H1 (cell line): ENCODE measurements around the gene UBQLN3. TPM values are rescaled to one million over a fixed set of nuclear protein-coding genes. Genes with fewer than 3 reads are reported as not detected.

Experiments used
- CTCF ChIA-PET: fragments of 300-600 bp; sonication (Branson Sonifier 250); formaldehyde crosslinking; loops from one replicate; lab custom pipeline; 2021; ENCODE audit not compliant: partially characterized antibody; lab: Charles Lee
- POLR2A ChIA-PET: fragments of 300-600 bp; sonication (Branson Sonifier 250); formaldehyde crosslinking; loops from one replicate; lab custom pipeline; 2021; ENCODE audit warnings: inconsistent platforms; ENCODE audit not compliant: partially characterized antibody; lab: Charles Lee
- DNase-seq, 2 experiments: peaks; one replicate each; pipeline versions ENCODE4 v3.0.0 to v3.0.0-alpha.2; 2010 to 2022; ENCODE audit warnings: low spot score in 2 of 2, low read depth in 1 of 2, mixed read lengths in 1 of 2
- FAIRE-seq: peaks from 2 replicates; lab custom pipeline; 2011; peaks lifted over from hg19 to GRCh38; lab: Jason Lieb, UNC
- H2AFZ ChIP-seq: 2 replicates; pipeline ENCODE4 v1.8.1; 2012; ENCODE audit warnings: low read length, inconsistent platforms
- H2AK5ac ChIP-seq: 2 replicates; pipeline ENCODE4 v1.6.1; 2013; ENCODE audit warnings: low read depth, low read length
- H2BK120ac ChIP-seq: replicated peaks from 2 replicates; pipeline ENCODE3; 2013; ENCODE audit warnings: low read depth, low read length, inconsistent platforms
- H2BK12ac ChIP-seq: 2 replicates; pipeline ENCODE4 v1.6.1; 2013; ENCODE audit warnings: low read depth, low read length
- H2BK15ac ChIP-seq: 2 replicates; pipeline ENCODE4 v1.6.1; 2013; ENCODE audit warnings: low read length
- H2BK20ac ChIP-seq: 2 replicates; pipeline ENCODE4 v1.6.1; 2013; ENCODE audit warnings: low read length
- H2BK5ac ChIP-seq: 2 replicates; pipeline ENCODE4 v1.6.1; 2013; ENCODE audit warnings: low read depth, low read length
- H3K14ac ChIP-seq: 2 replicates; pipeline ENCODE4 v1.6.1; 2013; ENCODE audit warnings: inconsistent platforms; ENCODE audit not compliant: insufficient read length
- H3K18ac ChIP-seq: 2 replicates; pipeline ENCODE4 v1.6.1; 2013; ENCODE audit warnings: low read length; ENCODE audit errors: extremely low read depth
- H3K23ac ChIP-seq: 2 replicates; pipeline ENCODE4 v1.6.1; 2013; ENCODE audit warnings: inconsistent platforms; ENCODE audit not compliant: insufficient read length
- H3K23me2 ChIP-seq: 2 replicates; pipeline ENCODE4 v1.6.1; 2013; ENCODE audit warnings: low read depth, low read length
- H3K27ac ChIP-seq: 2 replicates; pipeline ENCODE4 v1.6.1; 2011; ENCODE audit warnings: low read depth, low read length, inconsistent platforms
- H3K27me3 ChIP-seq, 4 experiments: replicated peaks in 1 of 4; 1 replicate in 1 of 4; 2 replicates in 3 of 4; pipeline versions ENCODE4 v1.6.1 to v1.8.1; 2011 to 2013; ENCODE audit warnings: low read length in 3 of 4, mild to moderate bottlenecking in 3 of 4, inconsistent platforms in 2 of 4, mixed read lengths in 2 of 4, moderate library complexity in 1 of 4; ENCODE audit not compliant: control insufficient read depth in 3 of 4, insufficient read depth in 3 of 4; ENCODE audit errors: extremely low read depth in 1 of 4
- H3K36me3 ChIP-seq, 4 experiments: 2 replicates each; pipeline versions ENCODE4 v1.6.1 to v1.8.1; 2011 to 2013; ENCODE audit warnings: mild to moderate bottlenecking in 4 of 4, low read length in 3 of 4, moderate library complexity in 2 of 4, control low read depth in 1 of 4, inconsistent platforms in 1 of 4; ENCODE audit not compliant: insufficient read depth in 4 of 4, control insufficient read depth in 2 of 4
- H3K4ac ChIP-seq: replicated peaks from 2 replicates; pipeline ENCODE3; 2013; ENCODE audit warnings: low read length, low read depth, mixed read lengths, inconsistent platforms; ENCODE audit not compliant: insufficient read length
- H3K4me1 ChIP-seq, 4 experiments: replicated peaks in 1 of 4; 1 replicate in 1 of 4; 2 replicates in 3 of 4; pipeline versions ENCODE4 v1.6.1 to v1.8.1; 2011 to 2013; ENCODE audit warnings: low read length in 3 of 4, inconsistent platforms in 2 of 4, mixed read lengths in 1 of 4; ENCODE audit not compliant: insufficient read depth in 4 of 4, control insufficient read depth in 3 of 4
- H3K4me2 ChIP-seq, 2 experiments: 2 replicates each; pipeline versions ENCODE4 v1.6.1 to v1.8.1; 2011 to 2013; ENCODE audit warnings: low read depth in 2 of 2, low read length in 2 of 2, control low read depth in 1 of 2, inconsistent platforms in 1 of 2, mild to moderate bottlenecking in 1 of 2; ENCODE audit not compliant: insufficient read depth in 1 of 2
- H3K4me3 ChIP-seq, 4 experiments: fragments of 200-600, 300-600 bp in 1 of 4; sonication (generic), shearing (Covaris generic), sonication (Bioruptor Twin) in 1 of 4; 2 replicates each; pipeline versions ENCODE4 v1.5.1 to v1.8.1; 2011 to 2016; ENCODE audit warnings: low read length in 4 of 4, low read depth in 3 of 4, control low read depth in 2 of 4, inconsistent platforms in 2 of 4, mild to moderate bottlenecking in 2 of 4, mixed read lengths in 1 of 4, moderate library complexity in 1 of 4; ENCODE audit not compliant: insufficient read depth in 2 of 4; ENCODE audit errors: extremely low read depth in 1 of 4
- H3K56ac ChIP-seq: replicated peaks from 2 replicates; pipeline ENCODE3; 2013; ENCODE audit warnings: low read depth, mild to moderate bottlenecking, mixed read lengths, low read length, inconsistent platforms; ENCODE audit not compliant: insufficient read length
- H3K79me1 ChIP-seq: 2 replicates; pipeline ENCODE4 v1.6.1; 2013; ENCODE audit warnings: low read depth, low read length, control low read depth
- H3K79me2 ChIP-seq, 2 experiments: 2 replicates each; pipeline versions ENCODE4 v1.6.1 to v1.8.1; 2012 to 2013; ENCODE audit warnings: low read length in 2 of 2, mild to moderate bottlenecking in 2 of 2, inconsistent platforms in 1 of 2; ENCODE audit not compliant: insufficient read depth in 2 of 2, control insufficient read depth in 1 of 2
- H3K9ac ChIP-seq, 4 experiments: replicated peaks in 1 of 4; 1 replicate in 1 of 4; 2 replicates in 3 of 4; pipeline versions ENCODE4 v1.6.1 to v1.8.1; 2011 to 2013; ENCODE audit warnings: low read depth in 3 of 4, low read length in 3 of 4, control low read depth in 2 of 4, mild to moderate bottlenecking in 2 of 4, moderate library complexity in 2 of 4, inconsistent platforms in 1 of 4; ENCODE audit errors: extremely low read depth in 1 of 4
- H3K9me3 ChIP-seq, 2 experiments: 2 replicates each; pipeline versions ENCODE4 v1.6.1 to v1.8.1; 2012 to 2013; ENCODE audit warnings: mild to moderate bottlenecking in 2 of 2, moderate library complexity in 2 of 2, control low read depth in 1 of 2, inconsistent platforms in 1 of 2, low read depth in 1 of 2, low read length in 1 of 2, mixed read lengths in 1 of 2; ENCODE audit not compliant: insufficient read depth in 2 of 2
- H4K20me1 ChIP-seq, 2 experiments: replicated peaks in 1 of 2; 2 replicates each; pipeline versions ENCODE3 to v1.8.1; 2011 to 2013; ENCODE audit warnings: inconsistent platforms in 2 of 2, low read length in 2 of 2, mild to moderate bottlenecking in 1 of 2; ENCODE audit not compliant: insufficient read depth in 2 of 2, control insufficient read depth in 1 of 2
- H4K5ac ChIP-seq: 2 replicates; pipeline ENCODE4 v1.6.1; 2013; ENCODE audit warnings: low read length, low read depth, mixed read lengths, inconsistent platforms; ENCODE audit not compliant: insufficient read length
- H4K8ac ChIP-seq: 2 replicates; pipeline ENCODE4 v1.8.0; 2013; ENCODE audit warnings: mild to moderate bottlenecking, moderate library complexity, low read length, inconsistent platforms; ENCODE audit not compliant: insufficient read depth; ENCODE audit errors: extremely low read depth
- H4K91ac ChIP-seq: replicated peaks from 2 replicates; pipeline ENCODE3; 2013; ENCODE audit warnings: low read length, mixed read lengths, inconsistent platforms; ENCODE audit not compliant: insufficient read length
- ATF3 ChIP-seq: IDR thresholded peaks from 2 replicates; pipeline ENCODE4 v1.6.1; 2011; ENCODE audit warnings: low read depth, mild to moderate bottlenecking, low read length; ENCODE audit not compliant: insufficient read depth
- RNF2 ChIP-seq: fragments of 200-900, 300-1000 bp; sonication (generic); IDR thresholded peaks from 2 replicates; pipeline ENCODE4 v1.7.1; 2016; ENCODE audit warnings: borderline replicate concordance, low read depth, mild to moderate bottlenecking, antibody characterized with exemption, low read length; ENCODE audit not compliant: poor library complexity, severe bottlenecking; ENCODE audit errors: missing control alignments
- SP1 ChIP-seq: IDR thresholded peaks from 2 replicates; pipeline ENCODE4 v1.6.1; 2011; ENCODE audit warnings: low read depth, low read length
- WGBS, 2 experiments: shearing (Covaris generic) in 1 of 2; methylation state at CpG; one replicate each; pipeline versions ENCODE4 v1.1.6 to v1.1.7; 2013 to 2015; ENCODE audit warnings: low lambda C conversion rate in 2 of 2, mixed read lengths in 2 of 2, inconsistent platforms in 1 of 2, low coverage in 1 of 2, missing lambda C conversion rate in 1 of 2; ENCODE audit not compliant: insufficient replicate concordance in 2 of 2, insufficient coverage in 1 of 2, insufficient read length in 1 of 2; ENCODE audit errors: extremely low coverage in 1 of 2, missing lambda C conversion rate in 1 of 2; 5-methylcytosine and 5-hydroxymethylcytosine counted together
- polyA plus RNA-seq, 7 experiments: library from polyadenylated mRNA; depleted of rRNA in 3 of 7; stranded (reverse) in 5 of 7; unstranded in 2 of 7; fragments of >200 nt in 5 of 7; fragments of 200-250 nt in 2 of 7; gene quantifications; 1 replicate in 5 of 7; 2 replicates in 1 of 7; 4 replicates in 1 of 7; pipeline versions ENCODE4 v1.2.1 to v1.2.3, GENCODE V29; 2011 to 2013; ENCODE audit warnings: missing spikeins in 2 of 7, mixed read lengths in 2 of 7
- total RNA-seq: library from RNA; stranded (reverse); fragmentation: NEBNext Ultra II Directional; extraction: Animal tissue kit (Norgen Biotek cat#: 25700); gene quantifications from 2 replicates; pipeline ENCODE4 v1.2.1, GENCODE V29; 2021

UBQLN3 gene
- total and polyA plus RNA-seq, 2 of the 8 experiments (the other 6 are each of a cell fraction or from before 2014, with no cell fraction given), result not detected

DNA sequence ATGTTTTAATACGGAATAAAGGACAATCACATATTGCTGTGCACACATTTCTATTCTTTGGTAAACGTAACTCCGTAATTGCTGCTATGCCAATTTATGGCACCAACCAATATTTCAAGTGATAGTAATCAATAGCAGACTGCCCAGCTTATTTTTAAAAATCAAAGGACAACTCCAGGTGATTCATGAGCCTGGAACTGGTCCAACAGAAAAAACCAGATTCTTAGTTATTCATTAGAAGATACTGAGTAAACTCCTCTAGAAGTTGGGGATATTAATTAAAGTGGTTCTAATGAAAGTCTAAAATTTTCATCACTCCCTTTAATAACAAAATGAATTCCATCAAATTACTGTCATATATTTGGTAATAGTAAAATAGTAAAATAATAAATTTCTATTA, 48.0 kb upstream of the UBQLN3 start:
- POLR2A ChIA-PET, result no interaction called here
- Histone ChIP-seq H3K79me1 (no peaks in the 10 kb centered on the region), H3K27me3 (no peaks in the 10 kb centered on the region), H2BK20ac (no peak overlapping the region), H3K23me2 (no peaks in the 10 kb centered on the region), H4K91ac (no peak overlapping the region), H3K27ac (no peak overlapping the region), H3K4me1 (peaks cover 0 to 6% (median 0%) of the 10 kb centered on the region in 4 experiments; a peak in 2 of 7 replicates), H3K4me3 (no peak overlapping the region), H3K9me3 (no peaks in the 10 kb centered on the region), H2BK12ac (no peak overlapping the region), H3K36me3 (no peaks in the 10 kb centered on the region), H2AFZ (no peak overlapping the region), H4K5ac (no peak overlapping the region), H3K4ac (no peak overlapping the region), H2AK5ac (no peak overlapping the region), H3K23ac (no peak overlapping the region), H3K9ac (no peak overlapping the region), H4K20me1 (no peaks in the 10 kb centered on the region), H2BK5ac (no peak overlapping the region), H3K14ac (no peak overlapping the region), H2BK15ac (no peak overlapping the region), H3K79me2 (no peaks in the 10 kb centered on the region), H3K18ac (no peak overlapping the region), H2BK120ac (no peak overlapping the region), H4K8ac (no peak overlapping the region), H3K4me2 (no peak overlapping the region), H3K56ac (no peak overlapping the region)
- no peak for FAIRE-seq
- no peak for DNase-seq
- 90% methylated on average over 3 of the region's 3 CpGs; no CpG with 5 or more reads in 1 of the 2 experiments for WGBS, 2 experiments
- TF ChIP-seq RNF2 (no peak), ATF3 (no peak), SP1 (no peak)
- CTCF ChIA-PET, result no interaction called here
